Ovary (tissue), 9 donors: ENCODE data around the gene MT1F. TPM values are rescaled to one million over a fixed set of nuclear protein-coding genes. Genes with fewer than 3 reads are reported as not detected.

Experiments
- DNase-seq, 5 donors: peaks; one replicate each; pipeline ENCODE4 v3.0.0-alpha.2; 2019 to 2020
- H3K27ac ChIP-seq, 2 donors: fragments of 200-600 bp; one replicate each; pipeline versions ENCODE4 v1.5.1 to v1.8.0; 2019 to 2022
- H3K27me3 ChIP-seq: fragments of 200-600 bp; one replicate; pipeline ENCODE4 v1.8.0; 2022
- H3K36me3 ChIP-seq: fragments of 200-600 bp; sonication (generic); one replicate; pipeline ENCODE4 v1.5.1; 2019
- H3K4me1 ChIP-seq: one replicate; pipeline ENCODE4 v1.8.1; 2013; ENCODE audit warnings: mild to moderate bottlenecking, moderate library complexity; ENCODE audit not compliant: insufficient read depth
- H3K4me3 ChIP-seq: fragments of 200-600 bp; sonication (generic); one replicate; pipeline ENCODE4 v1.5.1; 2017
- H3K9me3 ChIP-seq, 2 donors: fragments of 200-600 bp in 1 of 2; sonication (generic) in 1 of 2; one replicate each; pipeline versions ENCODE4 v1.5.1 to v1.8.1; 2013 to 2019; ENCODE audit warnings: mild to moderate bottlenecking in 1 of 2, moderate library complexity in 1 of 2
- CTCF ChIP-seq, 3 donors: fragments of 450-650 bp in 2 of 3; fragments of 200-600 bp in 1 of 3; IDR thresholded peaks; one replicate each; pipeline versions ENCODE4 v1.5.1 to v1.8.0; 2016 to 2022; ENCODE audit warnings: antibody characterized with exemption in 3 of 3, mild to moderate bottlenecking in 1 of 3
- EP300 ChIP-seq: sonication (generic); formaldehyde crosslinking; IDR thresholded peaks from one replicate; pipeline ENCODE4 v1.6.1; 2017; ENCODE audit warnings: antibody characterized with exemption
- POLR2A ChIP-seq: fragments of 450-650 bp; IDR thresholded peaks from one replicate; pipeline ENCODE4 v1.6.1; 2017; ENCODE audit warnings: antibody characterized with exemption, mild to moderate bottlenecking, moderate library complexity
- WGBS, 3 donors: extraction: QIAGEN DNeasy Blood & Tissue Kit in 1 of 3; methylation state at CpG; one replicate each; pipeline versions ENCODE4 v1.1.5 to v1.1.7; 2013 to 2017; 5-methylcytosine and 5-hydroxymethylcytosine counted together
- intact Hi-C, 4 donors: fragments of 100-400 bp; cut with DNase I; formaldehyde crosslinking; loops; one replicate each; pipeline versions ENCODE4 v1.11.0 to v1.15.1; 2022 to 2023
- polyA plus RNA-seq, 2 donors: library from polyadenylated mRNA; stranded (reverse); fragments of 200-250 nt in 1 of 2; fragments of 350-450 nt in 1 of 2; fragmentation: Illumina TruSeq in 1 of 2; extraction: RNeasy Lipid Tissue Mini Kit (QIAGEN cat#74804) in 1 of 2; gene quantifications; one replicate each; pipeline ENCODE4 v1.2.3, GENCODE V29; 2013 to 2014
- total RNA-seq, 7 donors: library from RNA; depleted of rRNA in 2 of 7; stranded (reverse); fragments of >200 nt in 2 of 7; fragmentation: NEBNext Ultra II Directional in 3 of 7; extraction: Animal tissue kit (Norgen Biotek cat#: 25700) in 3 of 7; gene quantifications; one replicate each; pipeline versions ENCODE4 v1.1.0 to v1.2.4, GENCODE V29; 2016 to 2023
- donor health status: DM: no; HTN: no; CAD: no; lungs with moderate emphysema.
- donor health status: DM: no; HTN: no; CAD: no.
- donor health status: Bipolar disorder and iron deficiency.
- donor health status: DM: yes; HTN: yes; CAD: no.
- donor health status: DM: no; HTN: no; CAD: no.
- donor health status: DM: yes; HTN: yes; CAD: no.

The MT1F gene
- total and polyA plus RNA-seq, 9 donors = 0.73 to 76.3 (median 3.2) TPM; not detected in 1

GRCh38 chr16:56689171-56689570, 31.4 kb downstream of the MT1F start:
- DNase-seq = no peak
- Histone ChIP-seq H3K27ac (no peak overlapping the region), H3K9me3 (no peaks in the 10 kb centered on the region), H3K4me3 (no peak overlapping the region), H3K36me3 (no peaks in the 10 kb centered on the region), H3K4me1 (peaks cover 3% of the 10 kb centered on the region), H3K27me3 (no peaks in the 10 kb centered on the region)
- intact Hi-C loops = loop anchor here in 1 of 4 donors (10.0 kb wide), 1 partner anchor 104 kb away; the partner anchor contains the start of gene MT3
- 72 to 81% (median 74%) methylated on average over 3 of the region's 3 CpGs for WGBS, 3 donors
- TF ChIP-seq POLR2A (no peak), CTCF (IDR thresholded peaks at IDR 0.05) (no peak), EP300 (no peak)

- H3K9me3 ChIP-seq = no peaks in the 10 kb centered on the region
- WGBS, 3 donors = 64 to 73% (median 66%) methylated on average over 4 of the region's 4 CpGs
- H3K27me3 ChIP-seq = no peaks in the 10 kb centered on the region
- H3K36me3 ChIP-seq = no peaks in the 10 kb centered on the region
- H3K4me3 ChIP-seq = no peak overlapping the region
- no peak for DNase-seq
- TF ChIP-seq EP300 = no peak
- TF ChIP-seq CTCF (IDR thresholded peaks at IDR 0.05) = no peak
- no peak for TF ChIP-seq POLR2A
- H3K4me1 ChIP-seq = peaks cover 3% of the 10 kb centered on the region
- intact Hi-C loops = loop anchor here in 2 of 4 donors (5.0 to 10.0 kb wide), 3 partner anchors 166 to 798 kb away; partner anchors contain the start of gene BBS2 (in 1 of the 2)
- no peak overlapping the region for H3K27ac ChIP-seq
Observed at GRCh38 chr16:56690420-56691122, 32.8 kb downstream of the MT1F start.

GRCh38 chr16:56691885-56692284, 34.1 kb downstream of the MT1F start:
- H3K27me3 ChIP-seq = no peaks in the 10 kb centered on the region
- H3K4me3 ChIP-seq = no peak overlapping the region
- WGBS, 3 donors = 57 to 69% (median 63%) methylated on average over 4 of the region's 4 CpGs
- TF ChIP-seq POLR2A = no peak
- no peak for TF ChIP-seq EP300
- no peak for TF ChIP-seq CTCF (IDR thresholded peaks at IDR 0.05)
- H3K36me3 ChIP-seq = no peaks in the 10 kb centered on the region
- peaks cover 3% of the 10 kb centered on the region for H3K4me1 ChIP-seq
- DNase-seq = no peak
- intact Hi-C loops = loop anchor here in 2 of 4 donors (5.0 to 10.0 kb wide), 3 partner anchors 167 to 800 kb away; partner anchors contain the start of gene BBS2 (in 1 of the 2)
- no peak overlapping the region for H3K27ac ChIP-seq
- H3K9me3 ChIP-seq = no peaks in the 10 kb centered on the region

GRCh38 chr16:56695246-56695645, 37.5 kb downstream of the MT1F start:
- Histone ChIP-seq H3K36me3 (no peaks in the 10 kb centered on the region), H3K4me3 (no peak overlapping the region), H3K9me3 (peaks cover 0 to 5% of the 10 kb centered on the region in 2 donors), H3K4me1 (peaks cover 3% of the 10 kb centered on the region), H3K27ac (no peak overlapping the region), H3K27me3 (no peaks in the 10 kb centered on the region)
- TF ChIP-seq EP300 = no peak
- no peak for TF ChIP-seq CTCF (IDR thresholded peaks at IDR 0.05)
- no peak for TF ChIP-seq POLR2A
- DNase-seq = no peak
- 48 to 89% (median 50%) methylated on average over 1 of the region's 1 CpG for WGBS, 3 donors
- intact Hi-C loops = loop anchor here in 1 of 4 donors (10.0 kb wide), 2 partner anchors 170 to 350 kb away; partner anchors contain the start of gene BBS2
